Liver (tissue), 9 donors: Measurements from ENCODE around the gene PSMB2. TPM values are rescaled to one million over a fixed set of nuclear protein-coding genes. Genes with fewer than 3 reads are reported as not detected.

ENCODE experiments used
- DNase-seq: peaks from one replicate; pipeline ENCODE4 v3.0.0-alpha.2; 2017; ENCODE audit warnings: low spot score
- H3K27ac ChIP-seq, 2 donors: one replicate each; pipeline ENCODE4 v1.7.0; 2013; ENCODE audit warnings: inconsistent platforms in 2 of 2, low read length in 2 of 2, control low read depth in 1 of 2, low read depth in 1 of 2, mild to moderate bottlenecking in 1 of 2
- H3K27me3 ChIP-seq, 4 donors: one replicate each; pipeline versions ENCODE4 v1.6.1 to v1.7.0; 2013; ENCODE audit warnings: low read length in 3 of 4, inconsistent platforms in 1 of 4, mild to moderate bottlenecking in 1 of 4, moderate library complexity in 1 of 4; ENCODE audit not compliant: control insufficient read depth in 4 of 4, insufficient read depth in 4 of 4
- H3K36me3 ChIP-seq, 4 donors: one replicate each; pipeline versions ENCODE4 v1.6.1 to v1.7.0; 2013; ENCODE audit warnings: low read length in 3 of 4, mild to moderate bottlenecking in 3 of 4, low read depth in 1 of 4, moderate library complexity in 1 of 4; ENCODE audit not compliant: control insufficient read depth in 4 of 4, insufficient read depth in 3 of 4
- H3K4me1 ChIP-seq, 4 donors: one replicate each; pipeline versions ENCODE4 v1.6.1 to v1.7.0; 2013; ENCODE audit warnings: low read length in 3 of 4, mild to moderate bottlenecking in 3 of 4, moderate library complexity in 1 of 4; ENCODE audit not compliant: control insufficient read depth in 4 of 4, insufficient read depth in 4 of 4
- H3K4me3 ChIP-seq, 3 donors: one replicate each; pipeline versions ENCODE4 v1.6.1 to v1.7.0; 2013; ENCODE audit warnings: low read length in 3 of 3, control low read depth in 1 of 3, low read depth in 1 of 3, mild to moderate bottlenecking in 1 of 3
- H3K9ac ChIP-seq, 2 donors: one replicate each; pipeline ENCODE4 v1.7.0; 2013; ENCODE audit warnings: low read length in 2 of 2, mild to moderate bottlenecking in 2 of 2, moderate library complexity in 2 of 2, control low read depth in 1 of 2, low read depth in 1 of 2
- H3K9me3 ChIP-seq, 4 donors: one replicate each; pipeline versions ENCODE4 v1.6.1 to v1.7.0; 2013; ENCODE audit warnings: low read length in 3 of 4; ENCODE audit not compliant: control insufficient read depth in 4 of 4
- ATF3 ChIP-seq: IDR thresholded peaks from 2 replicates; pipeline ENCODE4 v1.6.1; 2016; ENCODE audit warnings: antibody characterized with exemption
- CTCF ChIP-seq: fragments of 150-350 bp; IDR thresholded peaks from 2 replicates; pipeline ENCODE4 v1.5.1; 2017; ENCODE audit warnings: improper control_type of control experiment, low read depth, low read length; ENCODE audit not compliant: missing input control
- EGR1 ChIP-seq, 2 donors: IDR thresholded peaks; 2 replicates each; pipeline ENCODE4 v1.6.1; 2016 to 2018; ENCODE audit warnings: antibody characterized with exemption in 2 of 2, low read depth in 2 of 2
- FOXA1 ChIP-seq: IDR thresholded peaks from 2 replicates; pipeline ENCODE4 v1.6.1; 2016; ENCODE audit warnings: antibody characterized with exemption
- FOXA2 ChIP-seq: IDR thresholded peaks from 2 replicates; pipeline ENCODE4 v1.6.1; 2016; ENCODE audit warnings: antibody characterized with exemption
- GABPA ChIP-seq, 2 donors: IDR thresholded peaks in 1 of 2; conservative IDR thresholded peaks in 1 of 2; 2 replicates each; pipeline ENCODE4 v1.6.1; 2016; ENCODE audit warnings: antibody characterized with exemption in 2 of 2, mild to moderate bottlenecking in 1 of 2, moderate library complexity in 1 of 2
- HNF4A ChIP-seq, 2 donors: conservative IDR thresholded peaks; 2 replicates each; pipeline ENCODE4 v1.6.1; 2016; ENCODE audit warnings: antibody characterized with exemption in 2 of 2, mild to moderate bottlenecking in 2 of 2
- HNF4G ChIP-seq: IDR thresholded peaks from 2 replicates; pipeline ENCODE4 v1.6.1; 2016; ENCODE audit warnings: antibody characterized with exemption
- JUND ChIP-seq, 2 donors: IDR thresholded peaks; 2 replicates each; pipeline ENCODE4 v1.6.1; 2016; ENCODE audit warnings: antibody characterized with exemption in 2 of 2
- MAX ChIP-seq: IDR thresholded peaks from 2 replicates; pipeline ENCODE4 v1.6.1; 2016; ENCODE audit warnings: antibody characterized with exemption
- NR2F2 ChIP-seq: IDR thresholded peaks from 2 replicates; pipeline ENCODE4 v1.6.1; 2016; ENCODE audit warnings: antibody characterized with exemption
- RAD21 ChIP-seq, 2 donors: IDR thresholded peaks; 2 replicates each; pipeline ENCODE4 v1.6.1; 2016; ENCODE audit warnings: antibody characterized with exemption in 2 of 2, mild to moderate bottlenecking in 2 of 2
- REST ChIP-seq: IDR thresholded peaks from 2 replicates; pipeline ENCODE4 v1.6.1; 2016; ENCODE audit warnings: antibody characterized with exemption, mild to moderate bottlenecking
- RXRA ChIP-seq, 2 donors: IDR thresholded peaks; 2 replicates each; pipeline ENCODE4 v1.6.1; 2017 to 2018; ENCODE audit warnings: antibody characterized with exemption in 2 of 2, mild to moderate bottlenecking in 1 of 2
- SP1 ChIP-seq: IDR thresholded peaks from 2 replicates; pipeline ENCODE4 v1.6.1; 2018; ENCODE audit warnings: antibody characterized with exemption, mild to moderate bottlenecking
- TAF1 ChIP-seq: conservative IDR thresholded peaks from 2 replicates; pipeline ENCODE4 v1.6.1; 2016; ENCODE audit warnings: antibody characterized with exemption, mild to moderate bottlenecking
- YY1 ChIP-seq: IDR thresholded peaks from 2 replicates; pipeline ENCODE4 v1.6.1; 2016; ENCODE audit warnings: antibody characterized with exemption, mild to moderate bottlenecking
- ZBTB33 ChIP-seq: IDR thresholded peaks from 2 replicates; pipeline ENCODE4 v1.6.1; 2016; ENCODE audit warnings: antibody characterized with exemption
- WGBS: extraction: QIAGEN DNeasy Blood & Tissue Kit; methylation state at CpG from one replicate; pipeline ENCODE4 v1.1.7; 2013; 5-methylcytosine and 5-hydroxymethylcytosine counted together
- polyA plus RNA-seq, 2 donors: library from polyadenylated mRNA; stranded (reverse) in 1 of 2; unstranded in 1 of 2; fragments of 200-250 nt in 1 of 2; fragments of >200 nt in 1 of 2; fragmentation: Nextera tagmentation in 1 of 2; extraction: Ambion mirVana in 1 of 2; gene quantifications; one replicate each; pipeline versions ENCODE4 v1.2.1 to v1.2.3, GENCODE V29; 2013 to 2015
- total RNA-seq, 2 donors: library from RNA; depleted of rRNA; stranded (reverse); fragments of >200 nt; gene quantifications; one replicate each; pipeline ENCODE4 v1.2.3, GENCODE V29; 2014
- donor health status: healthy.
- donor health status: healthy.
- donor health status: healthy.
- donor health status: healthy.
- donor health status: healthy.

Gene PSMB2
- total and polyA plus RNA-seq, 4 donors: 19.1 to 76.6 (median 40.8) TPM

GRCh38 chr1:35573198-35574124 lies 67.9 kb downstream of the PSMB2 start, which contains the start of gene TFAP2E:
TFAP2E (plus strand) TSS chr1:35573314; CDS start chr1:35573578, 264 bp downstream.
- no peaks in the 10 kb centered on the region for H3K9me3 ChIP-seq
- DNase-seq: no peak
- H3K4me3 ChIP-seq: peak within 1 kb of the TSS in 1 of 3 donors; percentile 37
- WGBS: 11% methylated on average over 95 of the region's 95 CpGs
- H3K9ac ChIP-seq: no peak within 1 kb of the TSS
- H3K27me3 ChIP-seq: peaks cover 0 to 6% (median 3%) of the 10 kb centered on the region in 4 donors
- TF ChIP-seq ZBTB33 (no peak), REST (no peak), CTCF (no peak), TAF1 (no peak), MAX (no peak), HNF4G (no peak), NR2F2 (no peak), SP1 (no peak), HNF4A (conservative IDR thresholded peaks at IDR 0.05) (no peak), EGR1 (IDR thresholded peaks at IDR 0.05; ENCODE audit: low read depth in 2 of 2) (no peak), FOXA1 (no peak), FOXA2 (no peak), YY1 (no peak), GABPA (IDR thresholded peaks at IDR 0.05 in 1 of 2, conservative IDR thresholded peaks at IDR 0.05 in 1 of 2) (no peak), JUND (IDR thresholded peaks at IDR 0.05) (no peak), RXRA (IDR thresholded peaks at IDR 0.05) (no peak), ATF3 (no peak), RAD21 (IDR thresholded peaks at IDR 0.05) (no peak)
- H3K27ac ChIP-seq: no peak within 1 kb of the TSS
- H3K36me3 ChIP-seq: no peaks in the 10 kb centered on the region
- peaks cover 4 to 19% (median 14%) of the 10 kb centered on the region in 4 donors for H3K4me1 ChIP-seq
